NB4 (cell line): ENCODE measurements around the gene MKX.

ENCODE experiments used
- DNase-seq: peaks from one replicate; pipeline ENCODE4 v3.0.0; 2010; ENCODE audit warnings: low read depth
- H3K4me3 ChIP-seq: one replicate; pipeline ENCODE4 v1.5.1; 2011; ENCODE audit warnings: mild to moderate bottlenecking, low read depth, low read length, moderate library complexity
- CTCF ChIP-seq: IDR thresholded peaks from one replicate; pipeline ENCODE4 v1.5.1; 2012; ENCODE audit warnings: low read depth, low read length
- MAX ChIP-seq: IDR thresholded peaks from 2 replicates; pipeline ENCODE4 v1.6.1; 2011; ENCODE audit warnings: low read depth, low read length
- MYC ChIP-seq: IDR thresholded peaks from 2 replicates; pipeline ENCODE4 v1.6.1; 2011; ENCODE audit warnings: low read depth, low read length
- POLR2A ChIP-seq: IDR thresholded peaks from 2 replicates; pipeline ENCODE4 v1.6.1; 2011; ENCODE audit warnings: mild to moderate bottlenecking; ENCODE audit not compliant: insufficient read length; ENCODE audit errors: extremely low read depth

MKX gene

GRCh38 chr10:27654284-27654683 is 91.3 kb downstream of the MKX start:
- no peak for DNase-seq
- no peak for TF ChIP-seq MYC
- no peak for TF ChIP-seq MAX
- no peak for TF ChIP-seq CTCF
- TF ChIP-seq POLR2A = no peak
- no peak overlapping the region for H3K4me3 ChIP-seq

- H3K4me3 ChIP-seq = no peak overlapping the region
- no peak for TF ChIP-seq MYC
- no peak for TF ChIP-seq MAX
- no peak for TF ChIP-seq POLR2A
- TF ChIP-seq CTCF = no peak
- no peak for DNase-seq
Observed at GRCh38 chr10:27646604-27647175, 98.9 kb downstream of the MKX start.

- H3K4me3 ChIP-seq = no peak overlapping the region
- TF ChIP-seq CTCF = no peak
- DNase-seq = no peak
Observed at GRCh38 chr10:27646194-27646593, 99.4 kb downstream of the MKX start.

- TF ChIP-seq CTCF = no peak
- no peak for DNase-seq
- no peak overlapping the region for H3K4me3 ChIP-seq
Observed at GRCh38 chr10:27644307-27644939, 101.2 kb downstream of the MKX start.

GRCh38 chr10:27643301-27643700 is 102.3 kb downstream of the MKX start:
- no peak for TF ChIP-seq CTCF
- TF ChIP-seq POLR2A = no peak
- TF ChIP-seq MAX = no peak
- TF ChIP-seq MYC = no peak
- DNase-seq = no peak
- H3K4me3 ChIP-seq = no peak overlapping the region

GRCh38 chr10:27642023-27642589 is 103.5 kb downstream of the MKX start:
- H3K4me3 ChIP-seq = no peak overlapping the region
- TF ChIP-seq MYC (no peak), MAX (no peak), POLR2A (no peak), CTCF (no peak)
- no peak for DNase-seq
